Tibial nerve (tissue), 4 donors: Measurements from ENCODE around the gene ADGRL3. TPM values are rescaled to one million over a fixed set of nuclear protein-coding genes. Genes with fewer than 3 reads are reported as not detected.

Source experiments
- DNase-seq, 2 donors: peaks; one replicate each; pipeline ENCODE4 v3.0.0-alpha.2; 2019; ENCODE audit warnings: low spot score in 2 of 2
- H3K27ac ChIP-seq, 4 donors: fragments of 200-600 bp; sonication (generic) in 3 of 4; one replicate each; pipeline ENCODE4 v1.5.1; 2017 to 2019; ENCODE audit warnings: mild to moderate bottlenecking in 1 of 4
- H3K27me3 ChIP-seq, 2 donors: fragments of 200-600 bp; sonication (generic) in 1 of 2; one replicate each; pipeline versions ENCODE4 v1.5.1 to v1.6.0; 2017 to 2019
- H3K36me3 ChIP-seq, 3 donors: fragments of 200-600 bp; sonication (generic); one replicate each; pipeline ENCODE4 v1.5.1; 2018 to 2019
- H3K4me1 ChIP-seq, 4 donors: fragments of 200-600 bp; sonication (generic) in 3 of 4; one replicate each; pipeline ENCODE4 v1.5.1; 2017 to 2019
- H3K4me3 ChIP-seq, 4 donors: fragments of 200-600 bp; sonication (generic) in 3 of 4; one replicate each; pipeline ENCODE4 v1.5.1; 2017 to 2019; ENCODE audit warnings: mild to moderate bottlenecking in 1 of 4, moderate library complexity in 1 of 4
- H3K9me3 ChIP-seq, 4 donors: fragments of 200-600 bp; sonication (generic) in 3 of 4; one replicate each; pipeline ENCODE4 v1.5.1; 2017 to 2019
- CTCF ChIP-seq, 5 experiments: fragments of 200-600 bp in 3 of 5; fragments of 450-650 bp in 2 of 5; sonication (generic) in 3 of 5; IDR thresholded peaks; one replicate each; pipeline ENCODE4 v1.5.1; 2016 to 2019; ENCODE audit warnings: antibody characterized with exemption in 5 of 5, mild to moderate bottlenecking in 3 of 5, moderate library complexity in 2 of 5
- EP300 ChIP-seq, 2 donors: sonication (generic); formaldehyde crosslinking; IDR thresholded peaks; one replicate each; pipeline ENCODE4 v1.6.1; 2017; ENCODE audit warnings: antibody characterized with exemption in 2 of 2, mild to moderate bottlenecking in 1 of 2
- POLR2A ChIP-seq, 2 donors: fragments of 450-650 bp; IDR thresholded peaks; one replicate each; pipeline ENCODE4 v1.6.1; 2017; ENCODE audit warnings: antibody characterized with exemption in 2 of 2, mild to moderate bottlenecking in 2 of 2, moderate library complexity in 2 of 2
- WGBS, 2 donors: methylation state at CpG; one replicate each; pipeline ENCODE4 v1.1.5; 2018; 5-methylcytosine and 5-hydroxymethylcytosine counted together
- total RNA-seq, 4 donors: library from RNA; depleted of rRNA; stranded (reverse); fragments of >200 nt; gene quantifications; one replicate each; pipeline ENCODE4 v1.1.0, GENCODE V29; 2016

ADGRL3 gene
- total RNA-seq, 4 donors from 2014 or later = 20.1 to 51.3 (median 28.2) TPM

- WGBS, 2 donors = 91 to 94% methylated on average over 2 of the region's 2 CpGs
- Histone ChIP-seq H3K27ac (no peak overlapping the region), H3K4me1 (no peaks in the 10 kb centered on the region), H3K4me3 (no peak overlapping the region), H3K9me3 (no peaks in the 10 kb centered on the region), H3K27me3 (no peaks in the 10 kb centered on the region), H3K36me3 (no peaks in the 10 kb centered on the region)
- no peak for DNase-seq
- TF ChIP-seq CTCF (IDR thresholded peaks at IDR 0.05) (no peak), POLR2A (IDR thresholded peaks at IDR 0.05) (no peak), EP300 (IDR thresholded peaks at IDR 0.05) (no peak)
Observed at GRCh38 chr4:61192392-61192791, 7.7 kb upstream of the ADGRL3 start.

GRCh38 chr4:61193863-61194262 lies 6.3 kb upstream of the ADGRL3 start:
- peaks cover 0 to 4% of the 10 kb centered on the region in 2 donors for H3K27me3 ChIP-seq
- WGBS, 2 donors = 95 to 99% methylated on average over 4 of the region's 4 CpGs
- DNase-seq = no peak
- no peak overlapping the region for H3K4me3 ChIP-seq
- TF ChIP-seq EP300 (IDR thresholded peaks at IDR 0.05) = no peak
- TF ChIP-seq POLR2A (IDR thresholded peaks at IDR 0.05) = no peak
- no peak for TF ChIP-seq CTCF (IDR thresholded peaks at IDR 0.05)
- H3K9me3 ChIP-seq = no peaks in the 10 kb centered on the region
- no peaks in the 10 kb centered on the region for H3K36me3 ChIP-seq
- H3K4me1 ChIP-seq = no peaks in the 10 kb centered on the region
- H3K27ac ChIP-seq = no peak overlapping the region

- Histone ChIP-seq H3K4me3 (no peak overlapping the region), H3K36me3 (no peaks in the 10 kb centered on the region), H3K27ac (no peak overlapping the region), H3K27me3 (peaks cover 0 to 9% of the 10 kb centered on the region in 2 donors), H3K9me3 (no peaks in the 10 kb centered on the region), H3K4me1 (peaks cover 0 to under 1% (median 0%) of the 10 kb centered on the region in 4 donors)
- DNase-seq = no peak
- WGBS, 2 donors = 79 to 92% methylated on average over 1 of the region's 1 CpG
- TF ChIP-seq CTCF (IDR thresholded peaks at IDR 0.05) = no peak
- no peak for TF ChIP-seq POLR2A (IDR thresholded peaks at IDR 0.05)
- no peak for TF ChIP-seq EP300 (IDR thresholded peaks at IDR 0.05)
Observed at GRCh38 chr4:61194571-61194970, 5.6 kb upstream of the ADGRL3 start.

GRCh38 chr4:61195101-61195500 lies 5.0 kb upstream of the ADGRL3 start:
- no peaks in the 10 kb centered on the region for H3K36me3 ChIP-seq
- peaks cover 0 to 10% of the 10 kb centered on the region in 2 donors for H3K27me3 ChIP-seq
- no peak overlapping the region for H3K4me3 ChIP-seq
- no peak for DNase-seq
- no peak overlapping the region for H3K27ac ChIP-seq
- no peaks in the 10 kb centered on the region for H3K9me3 ChIP-seq
- H3K4me1 ChIP-seq = peaks cover 0 to 6% (median 0%) of the 10 kb centered on the region in 4 donors
- TF ChIP-seq POLR2A (IDR thresholded peaks at IDR 0.05) (no peak), CTCF (IDR thresholded peaks at IDR 0.05) (no peak), EP300 (IDR thresholded peaks at IDR 0.05) (no peak)
- 68 to 84% methylated on average over 1 of the region's 1 CpG for WGBS, 2 donors

GRCh38 chr4:61198686-61199085 lies 1.4 kb upstream of the ADGRL3 start:
- Histone ChIP-seq H3K27ac (no peak overlapping the region), H3K4me3 (no peak overlapping the region), H3K36me3 (no peaks in the 10 kb centered on the region), H3K4me1 (peaks cover 0 to 32% (median 0%) of the 10 kb centered on the region in 4 donors), H3K27me3 (peaks cover 0 to 27% of the 10 kb centered on the region in 2 donors), H3K9me3 (no peaks in the 10 kb centered on the region)
- no peak for TF ChIP-seq CTCF (IDR thresholded peaks at IDR 0.05)
- no peak for TF ChIP-seq POLR2A (IDR thresholded peaks at IDR 0.05)
- no peak for TF ChIP-seq EP300 (IDR thresholded peaks at IDR 0.05)
- 86 to 94% methylated on average over 1 of the region's 1 CpG for whole genome bisulfite sequencing, 2 donors
- DNase-seq = no peak
